B cell (primary cell): ENCODE measurements around the gene BCL2L1. TPM values are rescaled to one million over a fixed set of nuclear protein-coding genes. Genes with fewer than 3 reads are reported as not detected.

Experiments
- ATAC-seq: fragments of 200-7000 bp; cut with Tn5 transposase; one replicate; pipeline ENCODE4 v1.10.0; 2021; ENCODE audit warnings: low read depth, mild to moderate bottlenecking, moderate number of reproducible peaks, moderate library complexity
- CTCF ChIA-PET: fragments of 350-600 bp; sonication (Branson Sonifier 250); formaldehyde crosslinking; loops from one replicate; lab custom pipeline; 2021; ENCODE audit warnings: antibody characterized with exemption, inconsistent platforms; lab: Charles Lee
- POLR2A ChIA-PET: fragments of 350-600 bp; sonication (Branson Sonifier 250); formaldehyde crosslinking; loops from one replicate; lab custom pipeline; 2021; ENCODE audit warnings: antibody characterized with exemption; lab: Charles Lee
- DNase-seq: peaks from one replicate; pipeline ENCODE4 v3.0.0; 2013
- H2AFZ ChIP-seq: 2 replicates; pipeline ENCODE4 v1.6.1; 2012; ENCODE audit warnings: mild to moderate bottlenecking, low read depth, low read length; ENCODE audit not compliant: insufficient read depth, poor library complexity, severe bottlenecking
- H3K27ac ChIP-seq, 2 donors: 1 replicate in 1 of 2; 2 replicates in 1 of 2; pipeline ENCODE4 v1.5.1; 2012 to 2013; ENCODE audit warnings: low read length in 2 of 2, mild to moderate bottlenecking in 2 of 2, moderate library complexity in 1 of 2
- H3K27me3 ChIP-seq, 4 experiments: fragments of 200-600 bp in 1 of 4; sonication (generic) in 1 of 4; replicated peaks in 1 of 4; 1 replicate in 2 of 4; 2 replicates in 2 of 4; pipeline versions ENCODE4 v1.6.1 to v1.7.0; 2013 to 2016; ENCODE audit warnings: low read length in 3 of 4, mild to moderate bottlenecking in 2 of 4, mixed read lengths in 1 of 4, moderate library complexity in 1 of 4; ENCODE audit not compliant: insufficient read depth in 4 of 4, control insufficient read depth in 3 of 4; ENCODE audit errors: control extremely low read depth in 1 of 4
- H3K36me3 ChIP-seq, 2 experiments: replicated peaks in 1 of 2; 1 replicate in 1 of 2; 2 replicates in 1 of 2; pipeline versions ENCODE4 v1.6.1 to v1.7.1; 2013; ENCODE audit warnings: low read length in 1 of 2; ENCODE audit not compliant: insufficient read depth in 2 of 2, control insufficient read depth in 1 of 2; ENCODE audit errors: control extremely low read depth in 1 of 2, extremely low read depth in 1 of 2
- H3K4me1 ChIP-seq, 2 donors: fragments of 200-600 bp in 1 of 2; sonication (generic) in 1 of 2; 1 replicate in 1 of 2; 2 replicates in 1 of 2; pipeline versions ENCODE4 v1.5.1 to v1.6.1; 2013 to 2017; ENCODE audit warnings: low read length in 2 of 2; ENCODE audit not compliant: control insufficient read depth in 2 of 2, insufficient read depth in 2 of 2
- H3K4me2 ChIP-seq: replicated peaks from 2 replicates; pipeline ENCODE3; 2012; ENCODE audit warnings: mild to moderate bottlenecking, low read depth, low read length; ENCODE audit not compliant: poor library complexity, severe bottlenecking
- H3K4me3 ChIP-seq, 5 experiments: fragments of 200-600 bp in 1 of 5; sonication (generic) in 1 of 5; 1 replicate in 3 of 5; 2 replicates in 2 of 5; pipeline versions ENCODE4 v1.5.1 to v1.7.0; 2011 to 2016; ENCODE audit warnings: low read length in 4 of 5, mild to moderate bottlenecking in 4 of 5, low read depth in 2 of 5, control low read depth in 1 of 5, moderate library complexity in 1 of 5; ENCODE audit not compliant: insufficient read depth in 1 of 5; ENCODE audit errors: control extremely low read depth in 1 of 5, extremely low read depth in 1 of 5
- H3K79me2 ChIP-seq: fragments of 200-600 bp; sonication (generic); one replicate; pipeline ENCODE4 v1.6.0; 2016; ENCODE audit warnings: low read length; ENCODE audit not compliant: control insufficient read depth, insufficient read depth
- H3K9ac ChIP-seq: fragments of 200-600 bp; sonication (generic); 2 replicates; pipeline ENCODE4 v1.6.1; 2017; ENCODE audit warnings: mild to moderate bottlenecking, low read length, moderate library complexity
- H3K9me3 ChIP-seq, 3 donors: one replicate each; pipeline versions ENCODE4 v1.6.1 to v1.7.1; 2013; ENCODE audit warnings: low read length in 2 of 3; ENCODE audit not compliant: control insufficient read depth in 2 of 3, insufficient read depth in 1 of 3; ENCODE audit errors: control extremely low read depth in 1 of 3
- H4K20me1 ChIP-seq: 2 replicates; pipeline ENCODE4 v1.6.0; 2012; ENCODE audit warnings: mild to moderate bottlenecking, low read length; ENCODE audit not compliant: insufficient read depth, control insufficient read depth, poor library complexity, severe bottlenecking
- H3K27ac Mint-ChIP-seq: one replicate; pipeline ENCODE4 v1.8.0; 2021; ENCODE audit warnings: mixed read lengths
- H3K27me3 Mint-ChIP-seq: one replicate; pipeline ENCODE4 v1.8.0; 2021; ENCODE audit warnings: mixed read lengths
- H3K4me1 Mint-ChIP-seq: one replicate; pipeline ENCODE4 v1.8.0; 2021; ENCODE audit warnings: mixed read lengths
- H3K4me3 Mint-ChIP-seq: one replicate; pipeline ENCODE4 v1.8.0; 2021; ENCODE audit warnings: mixed read lengths
- H3K9me3 Mint-ChIP-seq: one replicate; pipeline ENCODE4 v1.8.0; 2022; ENCODE audit warnings: mixed read lengths; ENCODE audit not compliant: insufficient read depth
- CTCF ChIP-seq: fragments of 200-600 bp; IDR thresholded peaks from one replicate; pipeline ENCODE4 v1.8.0; 2022; ENCODE audit warnings: antibody characterized with exemption, mild to moderate bottlenecking
- EZH2 ChIP-seq: IDR thresholded peaks from 2 replicates; pipeline ENCODE4 v1.6.1; 2012; ENCODE audit warnings: borderline replicate concordance, low read depth, mild to moderate bottlenecking, moderate library complexity, low read length; ENCODE audit not compliant: insufficient read depth, poor library complexity, severe bottlenecking
- WGBS: methylation state at CpG from one replicate; pipeline ENCODE4 v1.1.5; 2013; ENCODE audit warnings: missing lambda C conversion rate; ENCODE audit not compliant: insufficient coverage; 5-methylcytosine and 5-hydroxymethylcytosine counted together
- intact Hi-C: fragments of 100-400 bp; cut with micrococcal nuclease; formaldehyde crosslinking; loops from one replicate; pipeline ENCODE4 v1.10.0; 2022
- polyA plus RNA-seq: library from polyadenylated mRNA; depleted of rRNA; stranded (reverse); fragments of >200 nt; gene quantifications from 2 replicates; pipeline ENCODE4 v1.2.3, GENCODE V29; 2012
- total RNA-seq, 2 donors: library from RNA; stranded (reverse); fragments of 120-200 nt in 1 of 2; gene quantifications; 1 replicate in 1 of 2; 2 replicates in 1 of 2; pipeline versions ENCODE4 v1.2.3 to v1.2.4, GENCODE V29; 2013 to 2022

The BCL2L1 gene
- total and polyA plus RNA-seq, 2 donors (not counting 1 experiment from before 2014, with no cell fraction given) = 10.1 to 33.0 TPM

GRCh38 chr20:31671324-31671723 is 51.3 kb downstream of the BCL2L1 start:
- no peaks in the 10 kb centered on the region for H3K27me3 ChIP-seq
- 90% methylated on average over 1 of the region's 2 CpGs for WGBS
- H3K27ac Mint-ChIP-seq = no peak overlapping the region
- peaks cover 30% of the 10 kb centered on the region for H3K79me2 ChIP-seq
- peaks cover 43% of the 10 kb centered on the region for H3K4me1 Mint-ChIP-seq
- no peaks in the 10 kb centered on the region for H3K36me3 ChIP-seq
- H3K27me3 Mint-ChIP-seq = no peaks in the 10 kb centered on the region
- CTCF ChIA-PET = interaction anchor here (0.6 to 1.1 kb wide), 3 partner anchors 9 to 52 kb away, joined by 3 to 5 read pairs (median 4); no protein-coding TSS in a partner anchor
- no peak for TF ChIP-seq EZH2
- TF ChIP-seq CTCF = no peak
- no peak overlapping the region for H3K9ac ChIP-seq
- H3K27ac ChIP-seq = no peak overlapping the region
- POLR2A ChIA-PET = no interaction called here
- intact Hi-C loops = no loop called here
- H4K20me1 ChIP-seq = no peaks in the 10 kb centered on the region
- no peak overlapping the region for H3K4me2 ChIP-seq
- no peaks in the 10 kb centered on the region for H3K9me3 ChIP-seq
- H3K4me1 ChIP-seq = peaks cover 27 to 42% of the 10 kb centered on the region in 2 donors
- no peak overlapping the region for H3K4me3 Mint-ChIP-seq
- H3K9me3 Mint-ChIP-seq = no peaks in the 10 kb centered on the region
- H3K4me3 ChIP-seq = no peak overlapping the region
- ATAC-seq (no peak), DNase-seq (no peak)
- no peak overlapping the region for H2AFZ ChIP-seq

GRCh38 chr20:31670371-31671228 is 52.1 kb downstream of the BCL2L1 start:
- CTCF ChIA-PET = interaction anchor here (0.6 to 1.2 kb wide), 2 partner anchors 9 kb away, joined by 3 to 4 read pairs; no protein-coding TSS in a partner anchor
- Histone ChIP-seq H3K27ac (no peak overlapping the region), H3K9ac (no peak overlapping the region), H3K4me3 (no peak overlapping the region), H3K4me1 (peaks cover 21 to 35% of the 10 kb centered on the region in 2 donors), H3K27me3 (no peaks in the 10 kb centered on the region), H3K4me2 (no peak overlapping the region), H3K79me2 (peaks cover 24% of the 10 kb centered on the region), H3K9me3 (no peaks in the 10 kb centered on the region), H2AFZ (no peak overlapping the region), H3K36me3 (peaks cover 0 to under 1% of the 10 kb centered on the region in 2 experiments), H4K20me1 (no peaks in the 10 kb centered on the region)
- POLR2A ChIA-PET = no interaction called here
- 97% methylated on average over 10 of the region's 10 CpGs for WGBS
- TF ChIP-seq CTCF (no peak), EZH2 (no peak)
- Mint-ChIP-seq H3K9me3 (no peaks in the 10 kb centered on the region), H3K27ac (no peak overlapping the region), H3K4me3 (no peak overlapping the region), H3K27me3 (no peaks in the 10 kb centered on the region), H3K4me1 (peaks cover 41% of the 10 kb centered on the region)
- intact Hi-C loops = no loop called here
- ATAC-seq (no peak), DNase-seq (no peak)
